Panc1 (cell line): ENCODE data around the gene PPIE.
"Not testable (repeated sequence)": the region's sequence is repeated elsewhere in the genome, so short reads cannot be mapped to it uniquely, and the experiment has no call there.

ENCODE experiments used
- CTCF ChIP-seq: fragments of 450-650 bp; IDR thresholded peaks from 2 replicates; pipeline ENCODE4 v1.5.1; 2017; ENCODE audit warnings: mild to moderate bottlenecking
- POLR2AphosphoS5 ChIP-seq: IDR thresholded peaks from 2 replicates; pipeline ENCODE4 v1.6.1; 2012; ENCODE audit warnings: mild to moderate bottlenecking, low read depth, low read length, moderate library complexity

- TF ChIP-seq CTCF, POLR2AphosphoS5: not testable (repeated sequence)
These were observed 47.8 kb downstream of the PPIE start for GRCh38 chr1:39786303-39787107.
